Left cardiac atrium (tissue), 4 donors: Measurements from ENCODE around the gene SLC6A18. TPM values are rescaled to one million over a fixed set of nuclear protein-coding genes. Genes with fewer than 3 reads are reported as not detected.

ENCODE experiments used
- ATAC-seq, 2 donors: fragments of 200-7000 bp; cut with Tn5 transposase; one replicate each; pipeline ENCODE4 v1.9.1; 2020; ENCODE audit warnings: mild to moderate bottlenecking in 2 of 2, moderate library complexity in 2 of 2
- DNase-seq: peaks from one replicate; pipeline ENCODE4 v3.0.0-alpha.2; 2020
- intact Hi-C, 2 donors: fragments of 100-400 bp; cut with DNase I; formaldehyde crosslinking; loops; one replicate each; pipeline versions ENCODE4 v1.14.1 to v1.15.1; 2022 to 2023
- total RNA-seq, 2 donors: library from RNA; stranded (reverse); fragmentation: NEBNext Ultra II Directional; extraction: Animal tissue kit (Norgen Biotek cat#: 25700); gene quantifications; one replicate each; pipeline ENCODE4 v1.2.1, GENCODE V29; 2021
- donor health status: DM: no; HTN: yes; CAD: no.
- donor health status: DM: no; HTN: yes; CAD: no; lungs with severe emphysema.
- donor health status: DM: yes; HTN: yes; CAD: no.
- donor health status: Dilated cardiomyopathy.

SLC6A18 gene
- total RNA-seq, 2 donors from 2014 or later, result not detected

DNA sequence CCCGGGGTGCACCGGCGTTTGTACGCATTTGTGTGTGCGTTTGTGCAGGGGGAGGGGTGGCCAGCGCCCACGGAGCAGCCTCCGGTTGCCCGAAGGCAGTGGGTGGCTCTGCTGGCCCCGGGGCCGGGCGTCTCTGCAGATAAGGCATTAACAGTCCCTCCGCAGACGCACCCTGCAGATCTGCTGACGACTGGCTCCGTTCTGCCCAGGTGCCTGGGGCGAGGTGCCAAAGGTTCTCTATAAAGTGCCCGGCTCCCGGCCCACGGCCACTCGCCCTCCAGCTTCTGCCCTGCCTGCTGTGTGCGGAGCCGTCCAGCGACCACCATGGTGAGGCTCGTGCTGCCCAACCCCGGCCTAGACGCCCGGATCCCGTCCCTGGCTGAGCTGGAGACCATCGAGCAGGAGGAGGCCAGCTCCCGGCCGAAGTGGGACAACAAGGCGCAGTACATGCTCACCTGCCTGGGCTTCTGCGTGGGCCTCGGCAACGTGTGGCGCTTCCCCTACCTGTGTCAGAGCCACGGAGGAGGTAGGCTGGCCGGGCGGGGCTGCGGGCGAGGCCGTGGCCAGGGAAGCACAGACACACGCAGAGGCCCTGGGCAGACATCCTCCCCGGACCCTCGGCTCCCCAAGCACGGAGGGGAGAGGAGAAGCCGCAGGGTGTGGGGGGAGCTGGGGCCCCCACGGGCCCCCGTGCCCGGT is 23.7 kb upstream of the SLC6A18 start, which contains the start of gene SLC6A19:
Gene SLC6A19 (plus strand): TSS at position 269 of the 699 bp plus-strand sequence. CDS start 56 bp downstream, at position 325.
- intact Hi-C loops, result no loop called here
- ATAC-seq (no peak), DNase-seq (peak; percentile 16)

DNA sequence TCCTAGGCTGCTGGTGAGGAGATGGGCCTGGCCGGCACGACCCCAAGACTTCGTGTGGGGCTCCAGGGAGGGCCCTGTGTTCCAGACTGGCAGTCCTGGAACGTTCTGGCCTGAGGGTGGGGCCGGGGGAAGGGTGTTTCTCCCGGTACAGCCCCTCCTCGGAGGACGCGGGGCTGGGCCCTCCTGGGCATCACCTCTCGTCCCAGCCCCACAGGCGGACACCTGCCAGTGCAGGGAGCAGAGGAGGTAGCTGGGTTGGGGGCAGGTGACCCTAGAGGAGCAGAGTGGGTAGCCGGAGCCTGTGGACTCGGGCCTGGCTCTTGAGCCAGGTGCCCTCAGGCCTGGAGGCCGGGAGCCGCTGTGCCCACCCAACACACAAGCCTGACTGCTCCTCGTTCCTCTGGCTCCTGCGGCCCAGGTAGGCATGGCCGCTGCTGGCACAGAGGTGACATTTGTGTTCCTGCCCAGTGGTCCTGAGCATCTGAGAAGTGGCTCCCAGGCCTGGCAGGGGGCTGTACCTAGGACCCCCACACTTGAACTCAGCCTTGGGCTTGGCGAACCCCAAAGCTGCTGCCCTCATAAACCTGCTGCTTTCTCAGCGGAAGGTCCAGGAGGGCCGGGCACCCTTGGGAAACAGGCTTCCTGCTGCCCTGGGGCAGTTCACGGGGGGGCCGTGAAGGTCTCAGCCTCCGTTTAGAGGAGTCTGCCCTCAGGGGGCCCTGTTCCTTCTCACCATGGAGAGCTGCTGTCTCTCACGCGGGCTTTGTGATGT is 23.0 kb upstream of the SLC6A18 start:
- DNase-seq, result peak; percentile 16
- intact Hi-C loops, result no loop called here
- ATAC-seq, result no peak

- no peak for ATAC-seq
- intact Hi-C loops, result no loop called here
- DNase-seq, result peak; percentile 7
These were observed 22.4 kb upstream of the SLC6A18 start for GRCh38 chr5:1202798-1203185.

GRCh38 chr5:1203311-1203967 is 21.7 kb upstream of the SLC6A18 start:
- ATAC-seq, result no peak
- DNase-seq, result peak; percentile 17
- intact Hi-C loops, result no loop called here

DNA sequence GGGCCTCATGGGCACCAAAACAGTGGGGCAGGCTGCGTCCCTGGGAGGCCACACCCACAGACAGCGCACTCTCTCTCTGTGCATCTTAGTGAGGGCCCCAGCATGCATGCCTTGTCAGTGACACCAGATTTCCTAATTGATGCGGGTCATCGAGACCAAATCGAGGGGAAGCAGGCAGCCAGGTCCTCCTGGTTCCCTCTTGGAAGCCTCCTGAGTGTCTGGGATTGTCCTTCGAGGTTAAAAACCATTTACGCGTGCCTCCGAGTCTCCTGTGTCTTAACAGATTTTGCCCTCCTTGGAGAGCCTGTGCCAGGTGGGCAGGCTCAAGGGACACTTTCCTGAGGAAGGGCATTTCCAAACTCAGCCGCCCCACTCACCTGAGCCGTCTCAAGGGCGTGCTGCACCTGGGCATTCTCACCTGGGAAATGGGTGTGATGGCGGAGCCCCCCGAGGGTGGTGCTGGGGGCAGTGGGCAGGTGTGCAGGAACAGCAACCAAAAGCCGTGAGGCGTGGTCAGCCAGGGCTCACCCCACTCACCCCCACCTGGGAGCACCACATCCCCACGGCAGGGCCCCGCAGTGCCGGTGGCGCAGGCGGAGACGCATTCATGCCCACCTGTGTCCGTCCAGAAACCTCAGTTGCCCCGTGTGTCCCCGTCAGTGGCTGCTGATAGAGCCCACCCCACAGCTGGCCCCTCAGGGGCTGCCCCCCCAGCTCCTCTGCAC is 21.1 kb upstream of the SLC6A18 start:
- DNase-seq (peak; percentile 8), ATAC-seq (no peak)
- intact Hi-C loops, result no loop called here

DNA sequence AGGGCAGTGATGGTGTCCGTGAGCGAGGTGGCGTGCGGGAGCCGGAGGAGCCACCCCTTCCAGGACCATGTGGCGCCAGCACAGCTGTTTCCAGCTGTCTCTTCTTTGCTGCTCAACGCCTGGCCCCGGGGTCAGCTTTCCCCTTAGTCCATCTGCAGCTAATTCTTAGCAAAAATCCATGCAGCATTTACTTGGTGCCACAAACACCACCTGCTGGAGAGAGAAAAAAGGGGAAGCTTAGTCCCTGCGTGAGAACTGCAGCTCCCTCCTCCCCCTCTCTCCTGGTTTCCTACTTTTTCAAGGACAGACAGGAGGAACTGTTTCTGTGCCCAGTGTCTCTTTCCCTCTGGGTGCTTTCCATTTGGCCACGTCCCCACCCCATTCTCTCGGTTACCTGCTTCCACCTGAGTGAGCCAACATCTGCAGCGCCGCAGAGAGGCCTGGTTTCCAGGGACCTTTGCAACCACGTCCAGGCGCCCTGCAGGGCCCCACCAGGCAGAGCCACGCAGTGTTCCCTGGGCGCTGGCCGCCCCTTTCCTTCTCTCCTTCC is 20.4 kb upstream of the SLC6A18 start:
- intact Hi-C loops, result no loop called here
- DNase-seq (no peak), ATAC-seq (no peak)

DNA sequence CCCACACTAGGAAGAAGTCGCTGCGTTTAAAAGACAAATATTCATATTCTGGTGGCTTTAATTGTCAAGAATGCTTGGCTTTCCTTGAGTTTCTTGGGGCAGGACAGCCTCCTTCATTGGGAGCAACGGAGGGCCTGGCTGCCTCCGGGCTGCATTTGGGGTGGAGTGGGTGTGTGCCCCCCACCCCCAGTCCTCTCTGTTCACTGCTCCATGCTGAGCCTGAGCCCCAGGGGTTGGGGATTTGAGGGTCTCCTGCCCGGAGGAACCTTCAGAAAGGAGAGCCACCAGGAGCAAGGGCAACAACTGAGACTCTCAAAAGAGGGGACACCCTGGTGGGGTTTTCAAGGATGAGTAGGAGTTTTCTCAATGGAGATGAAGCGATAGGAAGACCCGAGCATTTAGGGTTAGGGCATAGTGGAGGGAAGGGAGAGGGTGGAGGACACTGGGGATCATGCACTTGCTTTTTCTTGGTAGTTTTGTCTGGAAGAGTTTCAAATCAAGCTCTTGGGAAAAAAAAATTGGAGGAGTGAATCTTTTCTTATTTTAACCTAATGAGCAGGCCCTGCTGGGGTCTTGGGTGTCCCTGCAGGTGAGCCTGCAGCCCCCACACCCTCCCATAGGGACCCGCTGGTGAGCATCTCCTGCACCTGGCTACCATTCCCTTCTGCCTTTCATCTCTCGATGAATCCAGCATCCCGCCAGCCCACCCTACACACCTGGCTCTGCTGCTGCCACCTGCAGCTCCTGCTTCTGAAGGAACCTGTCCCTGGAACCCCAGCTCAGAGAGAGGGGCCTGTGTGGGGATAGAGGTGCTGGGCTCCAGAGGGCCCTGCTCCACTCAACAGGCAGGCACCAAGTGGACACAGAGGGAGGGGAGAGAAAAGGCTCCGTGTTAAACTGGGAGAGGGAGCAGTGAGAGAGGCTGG is 19.7 kb upstream of the SLC6A18 start:
- intact Hi-C loops, result no loop called here
- ATAC-seq (no peak), DNase-seq (no peak)

DNA sequence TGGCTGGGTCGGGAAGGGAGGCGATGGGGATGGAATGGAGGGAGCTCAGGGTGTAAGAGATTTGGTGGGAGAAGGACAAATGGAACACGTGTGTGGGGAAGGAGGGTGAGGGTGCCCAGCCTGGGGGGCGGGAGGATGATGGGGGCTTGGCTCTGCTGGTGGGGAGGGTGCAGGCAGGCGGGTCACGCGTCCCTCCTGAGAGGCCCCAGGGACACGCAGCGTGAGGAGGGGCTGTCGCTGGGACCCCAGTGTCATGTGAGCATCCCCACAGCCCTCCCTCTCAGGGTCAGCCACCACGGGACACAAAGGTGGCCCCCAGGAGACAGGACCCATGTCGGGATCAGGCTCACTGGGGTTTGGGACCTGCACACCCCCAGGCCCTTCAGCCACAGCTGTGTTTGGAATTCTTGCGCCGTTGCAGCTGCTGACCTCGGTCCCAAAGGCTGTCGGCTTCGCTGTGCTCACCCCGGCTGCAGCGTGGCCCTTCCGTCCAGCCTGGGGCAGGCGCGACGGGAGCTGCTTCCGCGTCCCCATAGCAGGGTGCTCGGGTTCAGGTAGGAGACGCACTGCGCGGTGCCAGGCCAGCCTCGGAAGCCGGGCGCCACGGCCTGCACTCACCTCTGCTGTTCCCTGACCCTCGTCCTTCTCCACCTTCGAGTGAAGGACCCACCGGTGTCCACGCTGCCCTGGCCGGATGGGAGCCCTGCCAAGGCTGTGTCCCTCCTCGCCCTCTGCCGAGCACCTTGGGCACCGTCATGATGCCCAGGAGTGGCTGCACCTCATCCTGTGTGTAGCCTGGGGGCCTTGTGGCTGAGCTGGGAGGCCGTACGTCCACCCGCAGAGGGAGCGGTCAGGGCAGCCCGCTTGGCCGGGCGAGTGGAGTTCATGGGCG is 18.4 kb upstream of the SLC6A18 start:
- no peak for ATAC-seq
- intact Hi-C loops, result no loop called here
- DNase-seq, result no peak

DNA sequence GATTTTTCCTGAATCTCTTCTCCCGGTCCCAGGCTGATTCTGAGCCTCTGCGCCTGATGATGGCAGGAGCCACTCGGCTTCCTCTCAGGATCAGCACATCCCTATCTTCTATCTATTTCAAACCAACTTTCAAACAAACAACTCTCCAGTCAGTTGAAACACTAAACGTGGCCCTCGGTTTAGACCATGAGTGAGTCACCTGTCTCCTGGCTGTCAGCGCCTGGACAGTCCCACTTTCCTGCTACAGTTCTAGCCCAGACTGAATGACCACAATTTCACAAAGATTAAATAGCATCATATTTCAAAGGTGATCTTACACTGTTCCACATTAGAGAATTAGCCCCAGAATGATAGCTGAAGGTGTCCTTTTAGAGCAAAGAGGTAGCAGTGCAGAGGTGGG is 17.6 kb upstream of the SLC6A18 start:
- ATAC-seq, result no peak

DNA sequence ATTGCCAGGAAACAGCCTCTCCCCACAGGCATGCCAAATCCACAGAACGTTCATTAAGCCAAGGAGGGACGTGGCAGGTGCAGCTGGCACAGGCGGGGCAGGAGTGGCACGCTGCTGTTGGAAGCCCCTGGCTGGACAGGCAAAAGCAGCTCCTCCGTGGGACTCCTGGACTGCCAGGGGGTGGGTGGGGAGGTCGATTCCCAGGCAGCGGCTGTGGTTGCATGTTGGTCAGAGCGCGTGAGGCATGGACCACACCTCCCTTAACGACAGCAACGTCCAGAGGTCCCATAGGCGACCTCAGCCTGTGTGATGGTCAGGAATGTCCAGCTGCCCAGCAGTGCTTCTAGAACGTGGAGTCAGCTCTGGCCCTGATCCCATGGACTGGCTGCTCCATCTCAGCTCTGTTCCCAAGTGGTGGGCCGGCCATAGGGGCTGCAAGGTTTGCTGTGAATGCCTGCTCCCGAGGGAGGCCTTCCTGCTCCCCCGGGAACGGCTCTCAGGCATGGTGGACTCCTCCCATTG is 16.9 kb upstream of the SLC6A18 start:
- DNase-seq (no peak), ATAC-seq (no peak)
- intact Hi-C loops, result no loop called here

More for the DNA sequence above, 17.6 kb upstream of the SLC6A18 start:
- no peak for DNase-seq
- intact Hi-C loops, result no loop called here

DNA sequence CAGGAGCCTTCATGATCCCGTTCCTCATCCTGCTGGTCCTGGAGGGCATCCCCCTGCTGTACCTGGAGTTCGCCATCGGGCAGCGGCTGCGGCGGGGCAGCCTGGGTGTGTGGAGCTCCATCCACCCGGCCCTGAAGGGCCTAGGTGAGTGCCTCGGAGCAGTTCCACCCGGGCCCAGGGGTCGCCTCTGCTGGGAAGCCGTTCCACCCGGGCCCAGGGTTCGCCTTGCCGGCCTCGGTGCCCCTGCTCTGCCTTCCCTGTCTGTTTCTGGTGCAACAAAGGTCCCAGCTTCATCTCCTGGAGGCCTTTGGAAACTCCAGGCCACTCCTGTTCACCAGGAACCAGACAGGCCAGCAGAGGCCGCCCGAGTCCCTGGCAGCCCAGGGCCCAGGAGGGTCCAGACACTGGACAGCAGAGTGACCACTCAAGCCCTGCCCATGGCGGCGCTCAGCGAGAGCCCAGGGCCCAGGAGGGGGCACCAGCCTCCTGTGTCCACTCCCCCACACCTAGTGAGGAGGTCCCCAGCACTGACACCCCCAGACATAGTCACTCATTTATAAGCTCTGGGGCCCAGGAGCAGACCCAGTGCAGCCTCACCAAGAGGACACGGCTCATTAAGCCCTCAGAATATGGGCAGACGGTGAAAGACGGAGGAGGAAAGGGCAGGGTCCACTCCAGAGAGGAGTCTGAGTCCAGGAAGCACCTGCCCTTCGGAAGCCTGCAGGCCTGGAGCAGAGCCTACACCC is 16.3 kb upstream of the SLC6A18 start:
- intact Hi-C loops, result no loop called here
- ATAC-seq (peak; percentile 26 to 43), DNase-seq (no peak)

DNA sequence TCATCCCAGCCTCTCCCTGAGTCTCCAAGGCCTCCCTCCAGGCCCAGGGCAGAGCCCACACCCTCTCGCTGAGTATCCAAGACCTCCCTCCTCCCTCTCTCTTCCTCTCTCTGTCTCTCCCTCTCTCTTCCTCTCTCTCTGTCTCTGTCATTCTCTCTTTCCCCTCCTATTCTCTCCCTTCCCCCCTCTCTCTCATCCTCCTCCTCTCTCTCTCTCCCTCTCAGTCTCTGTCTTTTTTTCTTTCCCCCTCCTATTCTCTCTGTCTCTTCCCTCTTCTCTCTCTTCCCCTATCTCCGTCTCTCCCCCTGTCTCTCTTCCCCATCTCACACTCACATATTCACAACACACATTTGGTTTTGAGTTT is 15.7 kb upstream of the SLC6A18 start:
- intact Hi-C loops, result no loop called here
- ATAC-seq (no peak), DNase-seq (no peak)

DNA sequence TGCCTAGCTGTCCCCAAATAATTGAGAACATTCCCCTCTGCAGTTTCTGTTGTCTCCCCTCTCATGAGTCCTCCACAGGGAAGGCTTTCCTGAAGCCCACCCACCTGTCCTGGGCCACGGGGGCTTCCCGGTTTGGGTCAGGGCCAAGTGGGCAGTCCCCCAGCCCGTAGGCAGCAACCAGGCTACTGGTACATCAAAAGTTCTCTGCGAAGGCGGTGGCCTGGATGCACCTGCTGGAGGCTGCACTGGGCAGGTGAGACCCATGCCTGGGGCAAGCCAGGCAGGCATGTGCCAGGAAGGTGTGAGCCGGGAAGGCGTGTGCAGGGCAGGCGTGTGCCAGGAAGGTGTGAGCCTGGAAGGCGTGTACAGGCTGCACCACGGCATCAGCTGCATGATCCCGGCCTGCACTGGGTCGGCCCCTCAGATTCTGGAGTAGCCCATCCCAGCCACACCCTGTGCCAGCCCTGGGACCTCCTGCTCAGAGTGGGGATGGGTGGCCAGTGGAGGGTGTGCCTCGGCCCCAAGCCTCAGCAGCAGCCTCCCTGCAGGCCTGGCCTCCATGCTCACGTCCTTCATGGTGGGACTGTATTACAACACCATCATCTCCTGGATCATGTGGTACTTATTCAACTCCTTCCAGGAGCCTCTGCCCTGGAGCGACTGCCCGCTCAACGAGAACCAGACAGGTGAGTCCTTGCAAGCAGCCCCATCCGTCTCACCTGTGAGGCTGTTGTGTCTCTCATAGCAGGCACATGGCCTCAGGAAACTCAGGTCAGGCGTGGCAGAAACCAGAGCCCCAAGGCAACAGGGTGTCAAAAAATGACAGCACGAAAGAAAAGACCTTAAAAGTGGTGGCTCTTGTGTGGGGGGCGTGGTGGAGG is 15.0 kb upstream of the SLC6A18 start:
- no peak for ATAC-seq
- DNase-seq, result no peak
- intact Hi-C loops, result no loop called here

- intact Hi-C loops, result no loop called here
- ATAC-seq (no peak), DNase-seq (no peak)
These were observed 14.3 kb upstream of the SLC6A18 start for GRCh38 chr5:1210832-1211251.

GRCh38 chr5:1211701-1212100 is 13.5 kb upstream of the SLC6A18 start:
- ATAC-seq (no peak), DNase-seq (no peak)
- intact Hi-C loops, result no loop called here
